GM21515 (cell line): Measurements from ENCODE around the gene CD3E.

ENCODE experiments used
- ATAC-seq: cut with Tn5 transposase; IDR thresholded peaks from one replicate; pipeline ENCODE4 v1.9.1; 2021; ENCODE audit not compliant: unreplicated experiment

CD3E gene

GRCh38 chr11:118321386-118322082, 17.0 kb downstream of the CD3E start:
- no peak for ATAC-seq

GRCh38 chr11:118322721-118323120, 18.2 kb downstream of the CD3E start:
- no peak for ATAC-seq

- no peak for ATAC-seq
Observed at GRCh38 chr11:118325283-118325682, 20.8 kb downstream of the CD3E start.

- ATAC-seq, result no peak
Observed at GRCh38 chr11:118328745-118329144, 24.2 kb downstream of the CD3E start.

- no peak for ATAC-seq
Observed at GRCh38 chr11:118334745-118335144, 30.2 kb downstream of the CD3E start.

- no peak for ATAC-seq
Observed at GRCh38 chr11:118338637-118339061, 34.1 kb downstream of the CD3E start.

- ATAC-seq, result no peak
Observed at GRCh38 chr11:118339281-118339961, 34.9 kb downstream of the CD3E start.

GRCh38 chr11:118340449-118340848, 35.9 kb downstream of the CD3E start:
- ATAC-seq, result no peak

- no peak for ATAC-seq
Observed at GRCh38 chr11:118341261-118341660, 36.7 kb downstream of the CD3E start.

GRCh38 chr11:118341815-118342489, 37.4 kb downstream of the CD3E start:
- ATAC-seq, result no peak

- no peak for ATAC-seq
Observed at GRCh38 chr11:118342503-118343161, 38.1 kb downstream of the CD3E start, which contains the start of gene CD3D. TSS of gene CD3D (minus strand) at chr11:118342705. CDS start at chr11:118342607, 98 bp downstream.

GRCh38 chr11:118343248-118343647, 38.7 kb downstream of the CD3E start:
- ATAC-seq, result no peak

- no peak for ATAC-seq
Observed at GRCh38 chr11:118343981-118344515, 39.5 kb downstream of the CD3E start, which contains the start of gene CD3G. TSS of gene CD3G (plus strand) at chr11:118344344. CDS start at chr11:118344424, 80 bp downstream.

GRCh38 chr11:118349475-118349874, 44.9 kb downstream of the CD3E start:
- ATAC-seq, result no peak

- ATAC-seq, result no peak
Observed at GRCh38 chr11:118353084-118353710, 48.7 kb downstream of the CD3E start.

GRCh38 chr11:118358071-118358470, 53.5 kb downstream of the CD3E start:
- ATAC-seq, result no peak

- peak; percentile 93 for ATAC-seq
Observed at GRCh38 chr11:118359295-118359958, 54.9 kb downstream of the CD3E start, which contains the start of gene UBE4A. TSS of gene UBE4A (plus strand) at chr11:118359600. CDS start at chr11:118365081, 5,481 bp downstream.

- ATAC-seq, result no peak
Observed at GRCh38 chr11:118364956-118365615, 60.6 kb downstream of the CD3E start.
